Measurements from ENCODE around the gene ABLIM3.

The ABLIM3 gene

GRCh38 chr5:149210968-149211490 lies 69.7 kb downstream of the ABLIM3 start:
- in situ Hi-C loops (cut with HindIII; ENCODE audit: low pct_unique_long_range_greater_than_20kb, low sequenced_read_pairs): no loop called here
- no peak for TF ChIP-seq JUND (IDR thresholded peaks at IDR 0.05; ENCODE audit: low read depth)
- DNase-seq (ENCODE audit: low read depth in 1 of 2, low spot score in 1 of 2): no peak

GRCh38 chr5:149211566-149211965 lies 70.3 kb downstream of the ABLIM3 start:
- TF ChIP-seq JUND (IDR thresholded peaks at IDR 0.05; ENCODE audit: low read depth): no peak
- no peak for DNase-seq (ENCODE audit: low read depth in 1 of 2, low spot score in 1 of 2)
- in situ Hi-C loops (cut with HindIII; ENCODE audit: low pct_unique_long_range_greater_than_20kb, low sequenced_read_pairs): no loop called here

- TF ChIP-seq JUND (IDR thresholded peaks at IDR 0.05; ENCODE audit: low read depth): no peak
- no peak for DNase-seq (ENCODE audit: low read depth in 1 of 2, low spot score in 1 of 2)
- in situ Hi-C loops (cut with HindIII; ENCODE audit: low pct_unique_long_range_greater_than_20kb, low sequenced_read_pairs): no loop called here
Observed at GRCh38 chr5:149212198-149212951, 71.1 kb downstream of the ABLIM3 start.

- in situ Hi-C loops (cut with HindIII; ENCODE audit: low pct_unique_long_range_greater_than_20kb, low sequenced_read_pairs): no loop called here
- no peak for DNase-seq (ENCODE audit: low read depth in 1 of 2, low spot score in 1 of 2)
- TF ChIP-seq JUND (IDR thresholded peaks at IDR 0.05; ENCODE audit: low read depth): no peak
Observed at GRCh38 chr5:149213264-149213880, 72.1 kb downstream of the ABLIM3 start.

GRCh38 chr5:149215478-149216090 lies 74.3 kb downstream of the ABLIM3 start:
- DNase-seq (ENCODE audit: low read depth in 1 of 2, low spot score in 1 of 2): no peak
- in situ Hi-C loops (cut with HindIII; ENCODE audit: low pct_unique_long_range_greater_than_20kb, low sequenced_read_pairs): no loop called here
- TF ChIP-seq JUND (IDR thresholded peaks at IDR 0.05; ENCODE audit: low read depth): no peak

GRCh38 chr5:149216496-149216895 lies 75.2 kb downstream of the ABLIM3 start:
- in situ Hi-C loops (cut with HindIII; ENCODE audit: low pct_unique_long_range_greater_than_20kb, low sequenced_read_pairs): no loop called here
- no peak for DNase-seq (ENCODE audit: low read depth in 1 of 2, low spot score in 1 of 2)
- TF ChIP-seq JUND (IDR thresholded peaks at IDR 0.05; ENCODE audit: low read depth): no peak

- no peak for TF ChIP-seq JUND (IDR thresholded peaks at IDR 0.05; ENCODE audit: low read depth)
- no peak for DNase-seq (ENCODE audit: low read depth in 1 of 2, low spot score in 1 of 2)
- in situ Hi-C loops (cut with HindIII; ENCODE audit: low pct_unique_long_range_greater_than_20kb, low sequenced_read_pairs): no loop called here
Observed at GRCh38 chr5:149217096-149217802, 76.0 kb downstream of the ABLIM3 start.

GRCh38 chr5:149217803-149218155 lies 76.5 kb downstream of the ABLIM3 start:
- DNase-seq (ENCODE audit: low read depth in 1 of 2, low spot score in 1 of 2): no peak
- in situ Hi-C loops (cut with HindIII; ENCODE audit: low pct_unique_long_range_greater_than_20kb, low sequenced_read_pairs): no loop called here
- TF ChIP-seq JUND (IDR thresholded peaks at IDR 0.05; ENCODE audit: low read depth): no peak

GRCh38 chr5:149219584-149219983 lies 78.3 kb downstream of the ABLIM3 start:
- no peak for DNase-seq (ENCODE audit: low read depth in 1 of 2, low spot score in 1 of 2)
- TF ChIP-seq JUND (IDR thresholded peaks at IDR 0.05; ENCODE audit: low read depth): no peak
- in situ Hi-C loops (cut with HindIII; ENCODE audit: low pct_unique_long_range_greater_than_20kb, low sequenced_read_pairs): no loop called here

- TF ChIP-seq JUND (IDR thresholded peaks at IDR 0.05; ENCODE audit: low read depth): no peak
- DNase-seq (ENCODE audit: low read depth in 1 of 2, low spot score in 1 of 2): peak in 1 of 2 experiments; percentile 15
- in situ Hi-C loops (cut with HindIII; ENCODE audit: low pct_unique_long_range_greater_than_20kb, low sequenced_read_pairs): no loop called here
Observed at GRCh38 chr5:149220750-149221149, 79.5 kb downstream of the ABLIM3 start.

GRCh38 chr5:149221326-149221725 lies 80.0 kb downstream of the ABLIM3 start:
- in situ Hi-C loops (cut with HindIII; ENCODE audit: low pct_unique_long_range_greater_than_20kb, low sequenced_read_pairs): no loop called here
- TF ChIP-seq JUND (IDR thresholded peaks at IDR 0.05; ENCODE audit: low read depth): no peak
- no peak for DNase-seq (ENCODE audit: low read depth in 1 of 2, low spot score in 1 of 2)

- DNase-seq (ENCODE audit: low read depth in 1 of 2, low spot score in 1 of 2): no peak
- in situ Hi-C loops (cut with HindIII; ENCODE audit: low pct_unique_long_range_greater_than_20kb, low sequenced_read_pairs): no loop called here
- no peak for TF ChIP-seq JUND (IDR thresholded peaks at IDR 0.05; ENCODE audit: low read depth)
Observed at GRCh38 chr5:149221731-149222342, 80.5 kb downstream of the ABLIM3 start.
